HCT116 (cell line): ENCODE results near the gene SRGN.

Source experiments
- CEBPB ChIP-seq: IDR thresholded peaks from 2 replicates; pipeline ENCODE4 v1.6.1; 2012; ENCODE audit warnings: low read depth
- EZH2 ChIP-seq: fragments of 200-600 bp; sonication (generic); IDR thresholded peaks from 2 replicates; pipeline ENCODE4 v1.6.1; 2017; ENCODE audit warnings: antibody characterized with exemption, mixed run types
- FOSL1 ChIP-seq: IDR thresholded peaks from 2 replicates; pipeline ENCODE4 v1.6.1; 2012; ENCODE audit warnings: low read depth
- POLR2A ChIP-seq: IDR thresholded peaks from 2 replicates; pipeline ENCODE4 v1.7.0; 2011; ENCODE audit warnings: borderline replicate concordance; ENCODE audit not compliant: insufficient read depth, insufficient read length; ENCODE audit errors: extremely low read depth
- POLR2AphosphoS5 ChIP-seq: IDR thresholded peaks from 2 replicates; pipeline ENCODE4 v1.6.1; 2011; ENCODE audit warnings: mild to moderate bottlenecking, low read depth, low read length, moderate library complexity
- RAD21 ChIP-seq: IDR thresholded peaks from 2 replicates; pipeline ENCODE4 v1.6.1; 2012; ENCODE audit warnings: low read depth, mild to moderate bottlenecking
- SIN3A ChIP-seq: IDR thresholded peaks from 2 replicates; pipeline ENCODE4 v1.6.1; 2012; ENCODE audit warnings: low read depth
- SRF ChIP-seq: IDR thresholded peaks from 2 replicates; pipeline ENCODE4 v1.6.1; 2012; ENCODE audit warnings: low read depth
- TCF7L2 ChIP-seq: IDR thresholded peaks from 2 replicates; pipeline ENCODE4 v1.7.0; 2011; ENCODE audit warnings: borderline replicate concordance, inconsistent platforms; ENCODE audit not compliant: insufficient read depth, insufficient read length; ENCODE audit errors: extremely low read depth
- YY1 ChIP-seq: IDR thresholded peaks from 2 replicates; pipeline ENCODE4 v1.6.1; 2011; ENCODE audit warnings: low read length, low read depth, moderate library complexity, mild to moderate bottlenecking; ENCODE audit not compliant: insufficient replicate concordance; ENCODE audit errors: extremely low read depth
- TF ChIP-seq, protein P1 (sequence below), 3 experiments: fragments of 200-600 bp in 1 of 3; sonication (generic) in 1 of 3; IDR thresholded peaks in 2 of 3; conservative IDR thresholded peaks in 1 of 3; 2 replicates each; pipeline ENCODE4 v1.5.1; 2012 to 2017; ENCODE audit warnings: low read depth in 2 of 3, low read length in 2 of 3, antibody characterized with exemption in 1 of 3, borderline replicate concordance in 1 of 3, control low read depth in 1 of 3, mild to moderate bottlenecking in 1 of 3, mixed read lengths in 1 of 3, mixed run types in 1 of 3, moderate library complexity in 1 of 3; ENCODE audit not compliant: insufficient read depth in 1 of 3
- TF ChIP-seq, protein P2 (sequence below): IDR thresholded peaks from 2 replicates; pipeline ENCODE4 v1.6.1; 2011; ENCODE audit warnings: mild to moderate bottlenecking, low read length, moderate library complexity; ENCODE audit not compliant: insufficient replicate concordance; ENCODE audit errors: extremely low read depth
- TF ChIP-seq, protein P3 (sequence below): IDR thresholded peaks from 2 replicates; pipeline ENCODE4 v1.6.1; 2012
- TF ChIP-seq, protein P4 (sequence below): IDR thresholded peaks from 2 replicates; pipeline ENCODE4 v1.6.1; 2012; ENCODE audit warnings: low read depth

DNA sequence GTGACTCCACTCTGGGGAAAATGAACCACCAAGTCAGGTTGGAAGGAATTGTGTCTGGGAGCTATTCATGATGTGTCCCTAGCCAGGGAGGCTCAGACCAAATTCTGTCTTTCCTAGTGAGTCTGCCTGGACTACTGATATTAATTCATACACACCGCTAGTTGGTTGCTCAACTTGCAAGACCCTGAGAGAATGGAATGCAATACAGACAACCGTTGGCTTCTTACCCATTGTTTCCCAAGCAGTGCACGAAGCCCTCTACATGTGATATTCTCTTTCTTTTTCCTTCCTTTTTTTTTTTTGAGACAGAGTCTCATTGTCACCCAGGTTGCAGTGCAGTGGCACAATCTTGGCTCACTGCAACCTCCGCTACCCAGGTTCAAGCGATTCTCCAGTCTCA lies 19.4 kb upstream of the SRGN start:
- TF ChIP-seq, protein P1, sequence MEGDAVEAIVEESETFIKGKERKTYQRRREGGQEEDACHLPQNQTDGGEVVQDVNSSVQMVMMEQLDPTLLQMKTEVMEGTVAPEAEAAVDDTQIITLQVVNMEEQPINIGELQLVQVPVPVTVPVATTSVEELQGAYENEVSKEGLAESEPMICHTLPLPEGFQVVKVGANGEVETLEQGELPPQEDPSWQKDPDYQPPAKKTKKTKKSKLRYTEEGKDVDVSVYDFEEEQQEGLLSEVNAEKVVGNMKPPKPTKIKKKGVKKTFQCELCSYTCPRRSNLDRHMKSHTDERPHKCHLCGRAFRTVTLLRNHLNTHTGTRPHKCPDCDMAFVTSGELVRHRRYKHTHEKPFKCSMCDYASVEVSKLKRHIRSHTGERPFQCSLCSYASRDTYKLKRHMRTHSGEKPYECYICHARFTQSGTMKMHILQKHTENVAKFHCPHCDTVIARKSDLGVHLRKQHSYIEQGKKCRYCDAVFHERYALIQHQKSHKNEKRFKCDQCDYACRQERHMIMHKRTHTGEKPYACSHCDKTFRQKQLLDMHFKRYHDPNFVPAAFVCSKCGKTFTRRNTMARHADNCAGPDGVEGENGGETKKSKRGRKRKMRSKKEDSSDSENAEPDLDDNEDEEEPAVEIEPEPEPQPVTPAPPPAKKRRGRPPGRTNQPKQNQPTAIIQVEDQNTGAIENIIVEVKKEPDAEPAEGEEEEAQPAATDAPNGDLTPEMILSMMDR (IDR thresholded peaks at IDR 0.05 in 2 of 3, conservative IDR thresholded peaks at IDR 0.05 in 1 of 3; ENCODE audit: borderline replicate concordance in 1 of 3, insufficient read depth in 1 of 3, low read depth in 2 of 3, low read length in 2 of 3), result no peak
- TF ChIP-seq SIN3A (no peak), TCF7L2 (no peak), POLR2A (no peak), FOSL1 (no peak), EZH2 (no peak), RAD21 (no peak), CEBPB (no peak), POLR2AphosphoS5 (no peak), YY1 (no peak), SRF (no peak)
- TF ChIP-seq, protein P2, sequence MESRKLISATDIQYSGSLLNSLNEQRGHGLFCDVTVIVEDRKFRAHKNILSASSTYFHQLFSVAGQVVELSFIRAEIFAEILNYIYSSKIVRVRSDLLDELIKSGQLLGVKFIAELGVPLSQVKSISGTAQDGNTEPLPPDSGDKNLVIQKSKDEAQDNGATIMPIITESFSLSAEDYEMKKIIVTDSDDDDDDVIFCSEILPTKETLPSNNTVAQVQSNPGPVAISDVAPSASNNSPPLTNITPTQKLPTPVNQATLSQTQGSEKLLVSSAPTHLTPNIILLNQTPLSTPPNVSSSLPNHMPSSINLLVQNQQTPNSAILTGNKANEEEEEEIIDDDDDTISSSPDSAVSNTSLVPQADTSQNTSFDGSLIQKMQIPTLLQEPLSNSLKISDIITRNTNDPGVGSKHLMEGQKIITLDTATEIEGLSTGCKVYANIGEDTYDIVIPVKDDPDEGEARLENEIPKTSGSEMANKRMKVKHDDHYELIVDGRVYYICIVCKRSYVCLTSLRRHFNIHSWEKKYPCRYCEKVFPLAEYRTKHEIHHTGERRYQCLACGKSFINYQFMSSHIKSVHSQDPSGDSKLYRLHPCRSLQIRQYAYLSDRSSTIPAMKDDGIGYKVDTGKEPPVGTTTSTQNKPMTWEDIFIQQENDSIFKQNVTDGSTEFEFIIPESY, result no peak
- TF ChIP-seq, protein P3, sequence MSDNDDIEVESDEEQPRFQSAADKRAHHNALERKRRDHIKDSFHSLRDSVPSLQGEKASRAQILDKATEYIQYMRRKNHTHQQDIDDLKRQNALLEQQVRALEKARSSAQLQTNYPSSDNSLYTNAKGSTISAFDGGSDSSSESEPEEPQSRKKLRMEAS, result no peak
- TF ChIP-seq, protein P4, sequence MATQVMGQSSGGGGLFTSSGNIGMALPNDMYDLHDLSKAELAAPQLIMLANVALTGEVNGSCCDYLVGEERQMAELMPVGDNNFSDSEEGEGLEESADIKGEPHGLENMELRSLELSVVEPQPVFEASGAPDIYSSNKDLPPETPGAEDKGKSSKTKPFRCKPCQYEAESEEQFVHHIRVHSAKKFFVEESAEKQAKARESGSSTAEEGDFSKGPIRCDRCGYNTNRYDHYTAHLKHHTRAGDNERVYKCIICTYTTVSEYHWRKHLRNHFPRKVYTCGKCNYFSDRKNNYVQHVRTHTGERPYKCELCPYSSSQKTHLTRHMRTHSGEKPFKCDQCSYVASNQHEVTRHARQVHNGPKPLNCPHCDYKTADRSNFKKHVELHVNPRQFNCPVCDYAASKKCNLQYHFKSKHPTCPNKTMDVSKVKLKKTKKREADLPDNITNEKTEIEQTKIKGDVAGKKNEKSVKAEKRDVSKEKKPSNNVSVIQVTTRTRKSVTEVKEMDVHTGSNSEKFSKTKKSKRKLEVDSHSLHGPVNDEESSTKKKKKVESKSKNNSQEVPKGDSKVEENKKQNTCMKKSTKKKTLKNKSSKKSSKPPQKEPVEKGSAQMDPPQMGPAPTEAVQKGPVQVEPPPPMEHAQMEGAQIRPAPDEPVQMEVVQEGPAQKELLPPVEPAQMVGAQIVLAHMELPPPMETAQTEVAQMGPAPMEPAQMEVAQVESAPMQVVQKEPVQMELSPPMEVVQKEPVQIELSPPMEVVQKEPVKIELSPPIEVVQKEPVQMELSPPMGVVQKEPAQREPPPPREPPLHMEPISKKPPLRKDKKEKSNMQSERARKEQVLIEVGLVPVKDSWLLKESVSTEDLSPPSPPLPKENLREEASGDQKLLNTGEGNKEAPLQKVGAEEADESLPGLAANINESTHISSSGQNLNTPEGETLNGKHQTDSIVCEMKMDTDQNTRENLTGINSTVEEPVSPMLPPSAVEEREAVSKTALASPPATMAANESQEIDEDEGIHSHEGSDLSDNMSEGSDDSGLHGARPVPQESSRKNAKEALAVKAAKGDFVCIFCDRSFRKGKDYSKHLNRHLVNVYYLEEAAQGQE, result no peak
